Measurements from ENCODE around the gene ZFAND3.

GRCh38 chr6:37966801-37967200 lies 147.3 kb downstream of the ZFAND3 start:
- no peak for TF ChIP-seq CTCF (IDR thresholded peaks at IDR 0.05 in 4 of 5, conservative IDR thresholded peaks at IDR 0.05 in 1 of 5)
- TF ChIP-seq POLR2A (IDR thresholded peaks at IDR 0.05): no peak

Measured in gastrocnemius medialis (tissue), 4 donors.